Psoas muscle (tissue), 8 donors: ENCODE results near the gene TMEM9. TPM values are rescaled to one million over a fixed set of nuclear protein-coding genes. Genes with fewer than 3 reads are reported as not detected.

Source experiments
- ATAC-seq, 4 donors: fragments of 200-7000 bp; cut with Tn5 transposase; one replicate each; pipeline ENCODE4 v1.9.1; 2020; ENCODE audit warnings: moderate library complexity in 3 of 4, mild to moderate bottlenecking in 2 of 4
- DNase-seq, 2 donors: peaks; one replicate each; pipeline ENCODE4 v3.0.0-alpha.2; 2020
- H3K27ac ChIP-seq: fragments of 200-600 bp; one replicate; pipeline ENCODE4 v1.8.0; 2022
- H3K27me3 ChIP-seq, 3 donors: fragments of 200-600 bp in 1 of 3; one replicate each; pipeline versions ENCODE4 v1.6.1 to v1.8.0; 2013 to 2022; ENCODE audit warnings: low read length in 2 of 3, mild to moderate bottlenecking in 2 of 3, moderate library complexity in 1 of 3; ENCODE audit not compliant: insufficient read depth in 3 of 3
- H3K36me3 ChIP-seq, 2 donors: fragments of 200-600 bp in 1 of 2; one replicate each; pipeline versions ENCODE4 v1.6.1 to v1.8.0; 2013 to 2022; ENCODE audit warnings: low read depth in 1 of 2, mild to moderate bottlenecking in 1 of 2, moderate library complexity in 1 of 2; ENCODE audit not compliant: insufficient read depth in 1 of 2
- H3K4me1 ChIP-seq: fragments of 200-600 bp; one replicate; pipeline ENCODE4 v1.8.0; 2022
- H3K4me3 ChIP-seq: fragments of 200-600 bp; one replicate; pipeline ENCODE4 v1.8.0; 2022; ENCODE audit warnings: mild to moderate bottlenecking
- H3K9me3 ChIP-seq: fragments of 200-600 bp; one replicate; pipeline ENCODE4 v1.8.0; 2022
- WGBS, 3 donors: extraction: QIAGEN DNeasy Blood & Tissue Kit; methylation state at CpG; one replicate each; pipeline versions ENCODE4 v1.1.6 to v1.1.7; 2013; 5-methylcytosine and 5-hydroxymethylcytosine counted together
- intact Hi-C, 2 donors: fragments of 100-400 bp; cut with DNase I; formaldehyde crosslinking; loops; one replicate each; pipeline versions ENCODE4 v1.11.0 to v1.14.2; 2022
- polyA plus RNA-seq, 3 donors: library from polyadenylated mRNA; stranded (reverse); fragments of 200-250 nt; gene quantifications; one replicate each; pipeline ENCODE4 v1.2.3, GENCODE V29; 2013
- total RNA-seq, 4 donors: library from RNA; stranded (reverse); fragmentation: NEBNext Ultra II Directional in 2 of 4; extraction: Animal tissue kit (Norgen Biotek cat#: 25700) in 2 of 4; gene quantifications; one replicate each; pipeline versions ENCODE4 v1.2.1 to v1.2.4, GENCODE V29; 2021 to 2023
- TF ChIP-seq, protein P1 (sequence below): fragments of 200-600 bp; IDR thresholded peaks from one replicate; pipeline ENCODE4 v1.8.0; 2022; ENCODE audit warnings: antibody characterized with exemption
- donor health status: healthy with polysubstance abuse.
- donor health status: DM: no; HTN: no; CAD: no; lungs with moderate emphysema.
- donor health status: Bipolar disorder and iron deficiency.
- donor health status: healthy.
- donor health status: DM: yes; HTN: yes; CAD: no.
- donor health status: DM: no; HTN: no; CAD: no.
- donor health status: DM: no; HTN: no; CAD: no.
- donor health status: DM: yes; HTN: yes; CAD: no.

TMEM9 gene
- total and polyA plus RNA-seq, 7 donors = 7.2 to 46.3 (median 23.4) TPM

DNA sequence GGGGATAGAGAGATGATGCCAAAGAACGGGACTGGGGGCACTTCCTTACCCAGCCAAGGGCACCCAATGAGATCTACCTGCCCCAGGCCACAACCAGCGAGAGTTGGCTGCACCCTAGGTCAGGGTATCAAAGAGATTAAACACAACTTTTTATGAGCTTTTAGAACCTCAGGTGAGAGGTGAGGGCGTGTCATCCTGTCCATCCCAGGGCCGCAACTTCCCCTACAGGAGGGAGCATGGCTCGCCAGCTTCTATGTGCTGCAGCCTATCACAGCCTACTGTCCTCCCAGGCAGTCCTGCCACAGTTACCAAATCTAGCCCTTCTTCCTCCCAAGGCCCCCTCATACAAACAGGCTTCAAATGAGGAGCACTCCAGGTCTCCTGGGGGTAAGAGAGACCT is 12.9 kb downstream of the TMEM9 start:
- DNase-seq (no peak), ATAC-seq (no peak)
- Histone ChIP-seq H3K4me1 (no peaks in the 10 kb centered on the region), H3K4me3 (no peak overlapping the region), H3K27me3 (no peaks in the 10 kb centered on the region), H3K9me3 (no peaks in the 10 kb centered on the region), H3K36me3 (peaks cover 2 to 92% of the 10 kb centered on the region in 2 donors), H3K27ac (no peak overlapping the region)
- intact Hi-C loops = no loop called here
- TF ChIP-seq, protein P1, sequence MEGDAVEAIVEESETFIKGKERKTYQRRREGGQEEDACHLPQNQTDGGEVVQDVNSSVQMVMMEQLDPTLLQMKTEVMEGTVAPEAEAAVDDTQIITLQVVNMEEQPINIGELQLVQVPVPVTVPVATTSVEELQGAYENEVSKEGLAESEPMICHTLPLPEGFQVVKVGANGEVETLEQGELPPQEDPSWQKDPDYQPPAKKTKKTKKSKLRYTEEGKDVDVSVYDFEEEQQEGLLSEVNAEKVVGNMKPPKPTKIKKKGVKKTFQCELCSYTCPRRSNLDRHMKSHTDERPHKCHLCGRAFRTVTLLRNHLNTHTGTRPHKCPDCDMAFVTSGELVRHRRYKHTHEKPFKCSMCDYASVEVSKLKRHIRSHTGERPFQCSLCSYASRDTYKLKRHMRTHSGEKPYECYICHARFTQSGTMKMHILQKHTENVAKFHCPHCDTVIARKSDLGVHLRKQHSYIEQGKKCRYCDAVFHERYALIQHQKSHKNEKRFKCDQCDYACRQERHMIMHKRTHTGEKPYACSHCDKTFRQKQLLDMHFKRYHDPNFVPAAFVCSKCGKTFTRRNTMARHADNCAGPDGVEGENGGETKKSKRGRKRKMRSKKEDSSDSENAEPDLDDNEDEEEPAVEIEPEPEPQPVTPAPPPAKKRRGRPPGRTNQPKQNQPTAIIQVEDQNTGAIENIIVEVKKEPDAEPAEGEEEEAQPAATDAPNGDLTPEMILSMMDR = no peak
- WGBS, 3 donors = 94 to 98% (median 97%) methylated on average over 5 of the region's 5 CpGs

DNA sequence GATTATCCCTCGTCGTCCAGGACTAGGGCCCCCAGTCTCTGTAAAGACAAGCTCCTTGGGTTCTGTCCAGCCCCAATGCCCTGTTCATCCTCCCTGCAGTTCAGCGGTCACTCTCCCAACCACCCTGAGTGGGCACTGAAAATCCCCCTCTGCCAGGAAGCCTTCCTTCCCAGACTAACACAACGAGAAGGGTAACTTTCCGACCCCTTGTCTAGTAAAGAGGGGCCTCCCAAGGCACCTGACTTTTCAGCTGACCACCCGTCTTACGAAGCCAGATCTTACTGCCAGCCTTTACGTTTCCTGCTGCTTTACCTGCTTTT is 13.4 kb downstream of the TMEM9 start:
- intact Hi-C loops = no loop called here
- Histone ChIP-seq H3K36me3 (peaks cover 2 to 92% of the 10 kb centered on the region in 2 donors), H3K27ac (no peak overlapping the region), H3K4me1 (no peaks in the 10 kb centered on the region), H3K4me3 (no peak overlapping the region), H3K27me3 (no peaks in the 10 kb centered on the region), H3K9me3 (no peaks in the 10 kb centered on the region)
- no peak for ATAC-seq
- WGBS, 3 donors = 95 to 98% (median 96%) methylated on average over 8 of the region's 8 CpGs
- no peak for DNase-seq
- TF ChIP-seq, protein P1 = no peak

DNA sequence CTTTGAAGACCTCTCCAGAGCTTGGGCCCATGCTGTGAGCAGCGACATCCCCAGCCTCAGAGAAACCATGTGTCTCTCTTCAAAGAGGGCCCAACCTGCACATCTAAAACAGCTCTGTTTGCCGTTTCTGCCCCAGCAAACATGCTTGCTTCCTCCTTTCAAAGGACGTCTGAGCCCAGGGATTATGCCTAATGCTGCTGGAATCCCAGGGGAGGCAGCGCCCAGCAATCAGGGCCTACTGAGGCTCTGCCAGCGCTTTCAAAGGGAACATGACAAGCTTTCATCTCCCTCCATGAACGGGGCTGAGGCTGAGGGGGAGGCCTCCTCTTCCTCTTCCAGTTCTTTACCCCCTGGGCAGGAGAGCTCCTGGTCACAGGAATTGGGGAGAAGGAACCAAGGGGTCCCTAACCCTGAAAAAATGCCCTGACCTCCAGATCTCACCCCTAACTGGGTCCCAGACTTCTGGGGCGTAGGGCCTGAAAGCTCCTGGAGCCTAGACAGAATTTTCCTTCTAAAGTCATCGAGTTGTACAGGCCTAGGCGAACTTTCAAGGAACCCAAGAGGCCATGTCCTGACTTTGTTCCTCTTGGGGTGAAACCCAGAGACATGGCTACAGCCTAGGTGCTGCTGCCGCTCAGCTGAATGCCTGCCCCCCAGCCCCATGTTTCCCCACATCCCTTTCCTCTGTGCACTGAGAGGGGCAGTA is 13.9 kb downstream of the TMEM9 start:
- peaks cover 2 to 92% of the 10 kb centered on the region in 2 donors for H3K36me3 ChIP-seq
- H3K27me3 ChIP-seq = no peaks in the 10 kb centered on the region
- ATAC-seq = no peak
- no peaks in the 10 kb centered on the region for H3K4me1 ChIP-seq
- intact Hi-C loops = no loop called here
- no peak for DNase-seq
- H3K27ac ChIP-seq = no peak overlapping the region
- H3K9me3 ChIP-seq = no peaks in the 10 kb centered on the region
- 86 to 92% (median 91%) methylated on average over 10 of the region's 10 CpGs for WGBS, 3 donors
- TF ChIP-seq, protein P1 = no peak
- H3K4me3 ChIP-seq = no peak overlapping the region

DNA sequence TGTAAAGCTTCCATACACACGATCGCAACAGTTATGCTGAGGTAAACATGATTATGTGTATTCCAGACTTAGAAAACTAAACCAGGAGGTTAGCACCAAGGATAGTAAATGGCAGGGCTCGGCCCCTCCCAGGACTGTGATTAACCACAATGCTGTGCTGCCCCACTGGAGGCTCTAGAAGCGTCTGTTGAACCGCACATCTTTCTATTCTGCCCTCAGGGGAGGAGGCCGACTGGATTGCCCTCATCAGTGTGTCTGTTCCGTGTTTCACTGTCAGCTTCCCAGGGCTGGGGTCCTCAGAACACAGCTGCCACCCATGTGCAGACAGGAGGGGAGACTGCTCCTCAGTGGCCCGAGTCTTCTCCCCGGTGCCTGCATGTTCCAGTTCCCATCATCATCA is 14.5 kb downstream of the TMEM9 start:
- no peak overlapping the region for H3K4me3 ChIP-seq
- H3K36me3 ChIP-seq = peaks cover 2 to 92% of the 10 kb centered on the region in 2 donors
- TF ChIP-seq, protein P1 = no peak
- no peaks in the 10 kb centered on the region for H3K4me1 ChIP-seq
- DNase-seq (no peak), ATAC-seq (no peak)
- no peaks in the 10 kb centered on the region for H3K27me3 ChIP-seq
- no peaks in the 10 kb centered on the region for H3K9me3 ChIP-seq
- no peak overlapping the region for H3K27ac ChIP-seq
- 94 to 96% (median 95%) methylated on average over 9 of the region's 9 CpGs for WGBS, 3 donors
- intact Hi-C loops = no loop called here

DNA sequence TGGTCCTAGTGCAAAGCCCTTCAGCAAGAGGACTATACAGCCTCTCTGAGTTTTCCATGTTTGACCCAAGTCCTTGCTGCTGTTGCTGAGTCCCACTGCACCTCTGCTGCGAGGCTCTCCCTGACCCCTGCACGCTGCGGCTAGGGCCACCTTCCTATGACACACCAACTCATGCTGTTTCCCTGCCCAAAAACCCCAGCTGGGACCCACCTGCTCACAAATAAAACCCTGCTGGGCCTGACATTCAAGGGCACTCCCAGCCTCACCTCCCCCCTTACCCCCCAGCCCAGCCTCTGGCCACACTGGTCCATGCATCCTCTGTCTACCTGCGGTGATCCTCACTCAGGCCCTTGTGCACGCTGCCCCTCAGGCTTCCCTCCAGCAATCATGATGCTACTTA is 15.0 kb downstream of the TMEM9 start:
- WGBS, 3 donors = 97 to 100% (median 99%) methylated on average over 5 of the region's 5 CpGs
- ATAC-seq = no peak
- no peaks in the 10 kb centered on the region for H3K4me1 ChIP-seq
- H3K27ac ChIP-seq = no peak overlapping the region
- H3K4me3 ChIP-seq = no peak overlapping the region
- no peak for DNase-seq
- no peaks in the 10 kb centered on the region for H3K27me3 ChIP-seq
- H3K36me3 ChIP-seq = peaks cover 2 to 89% of the 10 kb centered on the region in 2 donors
- H3K9me3 ChIP-seq = no peaks in the 10 kb centered on the region
- intact Hi-C loops = no loop called here
- TF ChIP-seq, protein P1 = no peak
